HCT116 (cell line): ENCODE results near the gene SEMA5A. TPM values are rescaled to one million over a fixed set of nuclear protein-coding genes. Genes with fewer than 3 reads are reported as not detected.

Experiments used
- ATAC-seq: fragments of 200-7000 bp; cut with Tn5 transposase; 2 replicates; pipeline ENCODE4 v1.9.1; 2020; ENCODE audit warnings: mild to moderate bottlenecking, moderate library complexity
- BruUV-seq: library from RNA; stranded (reverse); fragments of 400-500 nt; replicated peaks from 2 replicates; lab custom pipeline; 2021; lab: Mats Ljungman, UMichigan
- CTCF ChIA-PET: fragments of 300-600 bp; sonication (Branson Sonifier 250); formaldehyde crosslinking; loops from one replicate; lab custom pipeline; 2021; ENCODE audit warnings: antibody characterized with exemption; lab: Charles Lee
- POLR2A ChIA-PET: fragments of 300-600, 350-600 bp; sonication (Branson Sonifier 250); formaldehyde crosslinking; loops from one replicate; lab custom pipeline; 2021; ENCODE audit warnings: antibody characterized with exemption; lab: Charles Lee
- RAD21 ChIA-PET, 2 experiments: fragments of 300-600 bp; sonication (Branson Sonifier 250); formaldehyde crosslinking; loops; one replicate each; lab custom pipeline; 2023; ENCODE audit warnings: low total read pairs in 2 of 2; ENCODE audit not compliant: uncharacterized antibody in 2 of 2, unreplicated experiment in 2 of 2, low non-redundant PET in 1 of 2; lab: Charles Lee
- DNase-seq: peaks from one replicate; pipeline ENCODE4 v3.0.0-alpha.2; 2010; ENCODE audit warnings: low read depth, low spot score
- H2AFZ ChIP-seq: fragments of 200-600 bp; shearing (Covaris generic), sonication (generic); 2 replicates; pipeline ENCODE4 v1.6.1; 2017; ENCODE audit warnings: low read depth, mixed run types, mixed read lengths, antibody characterized with exemption, low read length; ENCODE audit not compliant: poor library complexity, severe bottlenecking
- H3K27ac ChIP-seq: 2 replicates; pipeline ENCODE4 v1.5.1; 2012; ENCODE audit warnings: low read depth, low read length
- H3K27me3 ChIP-seq: fragments of 200-600 bp; sonication (generic); 2 replicates; pipeline ENCODE4 v1.6.1; 2016; ENCODE audit warnings: mixed run types, low read length, mixed read lengths; ENCODE audit not compliant: insufficient read depth
- H3K36me3 ChIP-seq, 2 experiments: fragments of 200-500 bp in 1 of 2; fragments of 200-600 bp in 1 of 2; sonication (Bioruptor generic) in 1 of 2; sonication (generic) in 1 of 2; 2 replicates each; pipeline versions ENCODE4 v1.5.1 to v1.6.1; 2014 to 2016; ENCODE audit warnings: low read length in 2 of 2, inconsistent platforms in 1 of 2, mixed read lengths in 1 of 2, mixed run types in 1 of 2; ENCODE audit not compliant: insufficient read depth in 2 of 2, control insufficient read depth in 1 of 2
- H3K4me1 ChIP-seq, 2 experiments: fragments of 200-600 bp in 1 of 2; sonication (generic) in 1 of 2; 2 replicates each; pipeline versions ENCODE4 v1.5.1 to v1.6.1; 2012 to 2017; ENCODE audit warnings: low read length in 2 of 2, inconsistent platforms in 1 of 2, mild to moderate bottlenecking in 1 of 2, mixed read lengths in 1 of 2, mixed run types in 1 of 2, moderate library complexity in 1 of 2; ENCODE audit not compliant: insufficient read depth in 2 of 2, control insufficient read depth in 1 of 2
- H3K4me2 ChIP-seq: fragments of 200-600 bp; sonication (generic); 2 replicates; pipeline ENCODE4 v1.6.1; 2017; ENCODE audit warnings: mixed run types, low read length, mixed read lengths
- H3K4me3 ChIP-seq, 2 experiments: fragments of 200-600 bp in 1 of 2; sonication (generic) in 1 of 2; replicated peaks in 1 of 2; 2 replicates each; pipeline ENCODE4 v1.5.1; 2011 to 2016; ENCODE audit warnings: low read length in 2 of 2, control low read depth in 1 of 2, low read depth in 1 of 2, mild to moderate bottlenecking in 1 of 2, mixed read lengths in 1 of 2, mixed run types in 1 of 2
- H3K79me2 ChIP-seq: fragments of 200-600 bp; sonication (generic); 2 replicates; pipeline ENCODE4 v1.6.1; 2017; ENCODE audit warnings: mild to moderate bottlenecking, mixed run types, low read length, moderate library complexity, mixed read lengths; ENCODE audit not compliant: insufficient read depth
- H3K9ac ChIP-seq: fragments of 200-600 bp; sonication (generic); 2 replicates; pipeline ENCODE4 v1.6.1; 2016; ENCODE audit warnings: low read length, mixed read lengths
- H3K9me2 ChIP-seq: fragments of 200-600 bp; sonication (generic), shearing (Covaris generic); 2 replicates; pipeline ENCODE4 v1.6.1; 2017; ENCODE audit warnings: mixed run types, mild to moderate bottlenecking, moderate library complexity; ENCODE audit not compliant: insufficient read depth
- H3K9me3 ChIP-seq, 2 experiments: fragments of 200-500 bp in 1 of 2; fragments of 200-600 bp in 1 of 2; sonication (Bioruptor generic) in 1 of 2; sonication (generic) in 1 of 2; 2 replicates each; pipeline ENCODE4 v1.6.1; 2014 to 2017; ENCODE audit warnings: low read length in 2 of 2, mixed read lengths in 2 of 2, inconsistent platforms in 1 of 2, low read depth in 1 of 2, mild to moderate bottlenecking in 1 of 2, mixed run types in 1 of 2, moderate library complexity in 1 of 2; ENCODE audit not compliant: control insufficient read depth in 1 of 2, insufficient read depth in 1 of 2
- H4K20me1 ChIP-seq: fragments of 200-600 bp; sonication (generic), shearing (Covaris generic); 2 replicates; pipeline ENCODE4 v1.6.1; 2017; ENCODE audit warnings: mixed run types, mild to moderate bottlenecking, moderate library complexity; ENCODE audit not compliant: insufficient read depth
- ATF3 ChIP-seq: IDR thresholded peaks from 2 replicates; pipeline ENCODE4 v1.6.1; 2012
- EGR1 ChIP-seq: IDR thresholded peaks from 2 replicates; pipeline ENCODE4 v1.6.1; 2012; ENCODE audit warnings: low read depth
- ELF1 ChIP-seq: IDR thresholded peaks from 2 replicates; pipeline ENCODE4 v1.6.1; 2012; ENCODE audit warnings: low read depth, borderline replicate concordance
- EZH2 ChIP-seq: fragments of 200-600 bp; sonication (generic); IDR thresholded peaks from 2 replicates; pipeline ENCODE4 v1.6.1; 2017; ENCODE audit warnings: antibody characterized with exemption, mixed run types
- EZH2phosphoT487 ChIP-seq: fragments of 200-600 bp; IDR thresholded peaks from 2 replicates; pipeline ENCODE4 v1.6.1; 2018; ENCODE audit warnings: antibody characterized with exemption, borderline replicate concordance
- FOSL1 ChIP-seq: IDR thresholded peaks from 2 replicates; pipeline ENCODE4 v1.6.1; 2012; ENCODE audit warnings: low read depth
- JUND ChIP-seq: IDR thresholded peaks from 2 replicates; pipeline ENCODE4 v1.6.1; 2012
- MAX ChIP-seq: IDR thresholded peaks from 2 replicates; pipeline ENCODE4 v1.6.1; 2012
- RAD21 ChIP-seq: IDR thresholded peaks from 2 replicates; pipeline ENCODE4 v1.6.1; 2012; ENCODE audit warnings: low read depth, mild to moderate bottlenecking
- SIN3A ChIP-seq: IDR thresholded peaks from 2 replicates; pipeline ENCODE4 v1.6.1; 2012; ENCODE audit warnings: low read depth
- SP1 ChIP-seq: IDR thresholded peaks from 2 replicates; pipeline ENCODE4 v1.6.1; 2012; ENCODE audit warnings: low read depth
- TCF7L2 ChIP-seq: IDR thresholded peaks from 2 replicates; pipeline ENCODE4 v1.7.0; 2011; ENCODE audit warnings: borderline replicate concordance, inconsistent platforms; ENCODE audit not compliant: insufficient read depth, insufficient read length; ENCODE audit errors: extremely low read depth
- YY1 ChIP-seq: IDR thresholded peaks from 2 replicates; pipeline ENCODE4 v1.6.1; 2011; ENCODE audit warnings: low read length, low read depth, moderate library complexity, mild to moderate bottlenecking; ENCODE audit not compliant: insufficient replicate concordance; ENCODE audit errors: extremely low read depth
- ZFX ChIP-seq: fragments of 450-650 bp; IDR thresholded peaks from 2 replicates; pipeline ENCODE4 v1.6.1; 2017
- ZNF274 ChIP-seq: fragments of 200-500 bp; sonication (Bioruptor generic); IDR thresholded peaks from 2 replicates; pipeline ENCODE4 v1.6.1; 2014; ENCODE audit warnings: mild to moderate bottlenecking, low read depth, low read length, inconsistent platforms
- intact Hi-C: fragments of 100-400 bp; cut with micrococcal nuclease; formaldehyde crosslinking; loops from 2 replicates; pipeline ENCODE4 v1.10.0; 2022
- total RNA-seq: library from RNA; stranded (reverse); gene quantifications from one replicate; pipeline ENCODE4 v1.2.1, GENCODE V29; 2021; ENCODE audit not compliant: unreplicated experiment
- TF ChIP-seq, protein P1 (sequence below), 3 experiments: fragments of 200-600 bp in 1 of 3; sonication (generic) in 1 of 3; IDR thresholded peaks in 2 of 3; conservative IDR thresholded peaks in 1 of 3; 2 replicates each; pipeline ENCODE4 v1.5.1; 2012 to 2017; ENCODE audit warnings: low read depth in 2 of 3, low read length in 2 of 3, antibody characterized with exemption in 1 of 3, borderline replicate concordance in 1 of 3, control low read depth in 1 of 3, mild to moderate bottlenecking in 1 of 3, mixed read lengths in 1 of 3, mixed run types in 1 of 3, moderate library complexity in 1 of 3; ENCODE audit not compliant: insufficient read depth in 1 of 3
- TF ChIP-seq, protein P2 (sequence below): IDR thresholded peaks from 2 replicates; pipeline ENCODE4 v1.6.1; 2012; ENCODE audit warnings: low read depth

SEMA5A gene
- total RNA-seq, 1 experiment from 2014 or later = 0.02 TPM

GRCh38 chr5:9395706-9396105 lies 150.2 kb downstream of the SEMA5A start:
- POLR2A ChIA-PET = no interaction called here
- DNase-seq (no peak), ATAC-seq (no peak)
- H3K9me3 ChIP-seq = peaks cover 6 to 14% of the 10 kb centered on the region in 2 experiments; a peak in 2 of 4 replicates
- H3K27me3 ChIP-seq = no peaks in the 10 kb centered on the region
- no peak overlapping the region for H3K4me2 ChIP-seq
- RAD21 ChIA-PET = no interaction called here
- H2AFZ ChIP-seq = no peak overlapping the region
- no peak overlapping the region for H3K4me3 ChIP-seq
- TF ChIP-seq SIN3A = no peak
- no peak for TF ChIP-seq ZNF274
- no peak for TF ChIP-seq SP1
- TF ChIP-seq JUND = no peak
- no peak for TF ChIP-seq MAX
- TF ChIP-seq RAD21 = no peak
- TF ChIP-seq FOSL1 = no peak
- no peak for TF ChIP-seq TCF7L2
- no peak for TF ChIP-seq EZH2
- no peak overlapping the region for H3K27ac ChIP-seq
- H4K20me1 ChIP-seq = no peaks in the 10 kb centered on the region
- H3K4me1 ChIP-seq = no peaks in the 10 kb centered on the region
- H3K9me2 ChIP-seq = no peaks in the 10 kb centered on the region
- H3K79me2 ChIP-seq = no peaks in the 10 kb centered on the region
- H3K36me3 ChIP-seq = no peaks in the 10 kb centered on the region
- CTCF ChIA-PET = no interaction called here
- no peak overlapping the region for H3K9ac ChIP-seq
- intact Hi-C loops = no loop called here
- no TSS peak for BruUV-seq

- ChIA-PET POLR2A (no interaction called here), CTCF (no interaction called here), RAD21 (no interaction called here)
- no peaks in the 10 kb centered on the region for H3K79me2 ChIP-seq
- H3K27me3 ChIP-seq = no peaks in the 10 kb centered on the region
- no TSS peak for BruUV-seq
- ATAC-seq (no peak), DNase-seq (no peak)
- no peaks in the 10 kb centered on the region for H3K9me2 ChIP-seq
- no peaks in the 10 kb centered on the region for H3K4me1 ChIP-seq
- intact Hi-C loops = no loop called here
- H3K4me2 ChIP-seq = no peak overlapping the region
- no peaks in the 10 kb centered on the region for H4K20me1 ChIP-seq
- no peak overlapping the region for H2AFZ ChIP-seq
- H3K36me3 ChIP-seq = no peaks in the 10 kb centered on the region
- H3K9ac ChIP-seq = no peak overlapping the region
- no peak overlapping the region for H3K4me3 ChIP-seq
- H3K9me3 ChIP-seq = peaks cover 8 to 14% of the 10 kb centered on the region in 2 experiments; a peak in 2 of 4 replicates
- no peak overlapping the region for H3K27ac ChIP-seq
- TF ChIP-seq, protein P1, sequence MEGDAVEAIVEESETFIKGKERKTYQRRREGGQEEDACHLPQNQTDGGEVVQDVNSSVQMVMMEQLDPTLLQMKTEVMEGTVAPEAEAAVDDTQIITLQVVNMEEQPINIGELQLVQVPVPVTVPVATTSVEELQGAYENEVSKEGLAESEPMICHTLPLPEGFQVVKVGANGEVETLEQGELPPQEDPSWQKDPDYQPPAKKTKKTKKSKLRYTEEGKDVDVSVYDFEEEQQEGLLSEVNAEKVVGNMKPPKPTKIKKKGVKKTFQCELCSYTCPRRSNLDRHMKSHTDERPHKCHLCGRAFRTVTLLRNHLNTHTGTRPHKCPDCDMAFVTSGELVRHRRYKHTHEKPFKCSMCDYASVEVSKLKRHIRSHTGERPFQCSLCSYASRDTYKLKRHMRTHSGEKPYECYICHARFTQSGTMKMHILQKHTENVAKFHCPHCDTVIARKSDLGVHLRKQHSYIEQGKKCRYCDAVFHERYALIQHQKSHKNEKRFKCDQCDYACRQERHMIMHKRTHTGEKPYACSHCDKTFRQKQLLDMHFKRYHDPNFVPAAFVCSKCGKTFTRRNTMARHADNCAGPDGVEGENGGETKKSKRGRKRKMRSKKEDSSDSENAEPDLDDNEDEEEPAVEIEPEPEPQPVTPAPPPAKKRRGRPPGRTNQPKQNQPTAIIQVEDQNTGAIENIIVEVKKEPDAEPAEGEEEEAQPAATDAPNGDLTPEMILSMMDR (IDR thresholded peaks at IDR 0.05 in 2 of 3, conservative IDR thresholded peaks at IDR 0.05 in 1 of 3; ENCODE audit: borderline replicate concordance in 1 of 3, insufficient read depth in 1 of 3, low read depth in 2 of 3, low read length in 2 of 3) = no peak
- TF ChIP-seq ATF3 (no peak), EGR1 (no peak), EZH2phosphoT487 (no peak), YY1 (no peak), JUND (no peak), SP1 (no peak), ZFX (no peak), EZH2 (no peak), ELF1 (no peak), FOSL1 (no peak)
- TF ChIP-seq, protein P2, sequence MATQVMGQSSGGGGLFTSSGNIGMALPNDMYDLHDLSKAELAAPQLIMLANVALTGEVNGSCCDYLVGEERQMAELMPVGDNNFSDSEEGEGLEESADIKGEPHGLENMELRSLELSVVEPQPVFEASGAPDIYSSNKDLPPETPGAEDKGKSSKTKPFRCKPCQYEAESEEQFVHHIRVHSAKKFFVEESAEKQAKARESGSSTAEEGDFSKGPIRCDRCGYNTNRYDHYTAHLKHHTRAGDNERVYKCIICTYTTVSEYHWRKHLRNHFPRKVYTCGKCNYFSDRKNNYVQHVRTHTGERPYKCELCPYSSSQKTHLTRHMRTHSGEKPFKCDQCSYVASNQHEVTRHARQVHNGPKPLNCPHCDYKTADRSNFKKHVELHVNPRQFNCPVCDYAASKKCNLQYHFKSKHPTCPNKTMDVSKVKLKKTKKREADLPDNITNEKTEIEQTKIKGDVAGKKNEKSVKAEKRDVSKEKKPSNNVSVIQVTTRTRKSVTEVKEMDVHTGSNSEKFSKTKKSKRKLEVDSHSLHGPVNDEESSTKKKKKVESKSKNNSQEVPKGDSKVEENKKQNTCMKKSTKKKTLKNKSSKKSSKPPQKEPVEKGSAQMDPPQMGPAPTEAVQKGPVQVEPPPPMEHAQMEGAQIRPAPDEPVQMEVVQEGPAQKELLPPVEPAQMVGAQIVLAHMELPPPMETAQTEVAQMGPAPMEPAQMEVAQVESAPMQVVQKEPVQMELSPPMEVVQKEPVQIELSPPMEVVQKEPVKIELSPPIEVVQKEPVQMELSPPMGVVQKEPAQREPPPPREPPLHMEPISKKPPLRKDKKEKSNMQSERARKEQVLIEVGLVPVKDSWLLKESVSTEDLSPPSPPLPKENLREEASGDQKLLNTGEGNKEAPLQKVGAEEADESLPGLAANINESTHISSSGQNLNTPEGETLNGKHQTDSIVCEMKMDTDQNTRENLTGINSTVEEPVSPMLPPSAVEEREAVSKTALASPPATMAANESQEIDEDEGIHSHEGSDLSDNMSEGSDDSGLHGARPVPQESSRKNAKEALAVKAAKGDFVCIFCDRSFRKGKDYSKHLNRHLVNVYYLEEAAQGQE = no peak
Measured at GRCh38 chr5:9394221-9394620, 151.7 kb downstream of the SEMA5A start.
